HG03432 (cell line): Measurements from ENCODE around the gene SNRNP40.

Source experiments
- ATAC-seq: cut with Tn5 transposase; IDR thresholded peaks from one replicate; pipeline ENCODE4 v1.9.1; 2021; ENCODE audit warnings: mild to moderate bottlenecking, moderate library complexity; ENCODE audit not compliant: unreplicated experiment

Gene SNRNP40

GRCh38 chr1:31234123-31234708, 62.4 kb downstream of the SNRNP40 start:
- no peak for ATAC-seq

- ATAC-seq = no peak
Observed at GRCh38 chr1:31232689-31233088, 63.9 kb downstream of the SNRNP40 start.

DNA sequence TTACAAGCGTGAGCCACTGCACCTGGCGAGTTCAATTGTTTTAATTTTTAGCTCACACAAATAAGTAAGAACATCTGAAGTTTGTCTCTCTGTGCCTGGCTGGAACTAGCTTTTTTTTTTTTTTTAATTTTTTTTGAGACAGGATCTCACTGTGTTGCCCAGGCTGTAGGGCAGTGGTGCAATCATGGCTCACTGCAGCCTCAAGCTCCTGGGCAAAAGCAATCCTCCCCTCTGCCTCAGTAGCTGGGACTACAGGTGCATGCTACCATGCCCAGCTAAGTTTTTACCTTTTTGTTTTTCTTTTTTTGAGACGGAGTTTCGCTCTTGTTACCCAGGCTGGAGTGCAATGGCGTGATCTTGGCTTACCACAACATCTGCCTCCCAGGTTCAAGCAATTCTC, 64.8 kb downstream of the SNRNP40 start:
- no peak for ATAC-seq

GRCh38 chr1:31230378-31230777, 66.2 kb downstream of the SNRNP40 start:
- ATAC-seq = no peak

- ATAC-seq = no peak
Observed at GRCh38 chr1:31228986-31229385, 67.6 kb downstream of the SNRNP40 start.

GRCh38 chr1:31227891-31228568, 68.6 kb downstream of the SNRNP40 start:
- ATAC-seq = no peak

DNA sequence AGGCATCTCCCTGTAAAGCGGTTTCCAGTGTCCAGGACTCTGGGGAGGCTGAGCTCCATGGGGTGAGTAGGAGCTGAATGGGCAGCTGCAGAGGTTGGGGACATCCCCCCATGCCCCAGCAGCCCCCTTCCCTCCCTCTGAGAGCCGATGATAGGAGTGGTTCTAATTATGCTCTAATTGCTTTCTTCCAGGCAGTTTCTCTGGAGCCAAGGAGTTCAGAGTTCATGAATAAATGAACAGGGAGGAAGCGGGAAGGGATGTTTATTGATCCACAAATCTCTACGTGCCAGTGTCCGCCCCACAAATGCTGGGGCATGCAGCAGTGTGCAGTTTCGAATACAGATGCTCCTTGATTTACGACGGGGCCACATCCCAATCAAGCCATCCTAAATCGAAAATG, 72.5 kb downstream of the SNRNP40 start:
- ATAC-seq = no peak

GRCh38 chr1:31222176-31222575, 74.4 kb downstream of the SNRNP40 start:
- no peak for ATAC-seq

- no peak for ATAC-seq
Observed at GRCh38 chr1:31221072-31221471, 75.5 kb downstream of the SNRNP40 start.

GRCh38 chr1:31219489-31219888, 77.1 kb downstream of the SNRNP40 start:
- no peak for ATAC-seq

GRCh38 chr1:31218705-31219104, 77.9 kb downstream of the SNRNP40 start:
- ATAC-seq = no peak

GRCh38 chr1:31216016-31216415, 80.6 kb downstream of the SNRNP40 start:
- no peak for ATAC-seq

DNA sequence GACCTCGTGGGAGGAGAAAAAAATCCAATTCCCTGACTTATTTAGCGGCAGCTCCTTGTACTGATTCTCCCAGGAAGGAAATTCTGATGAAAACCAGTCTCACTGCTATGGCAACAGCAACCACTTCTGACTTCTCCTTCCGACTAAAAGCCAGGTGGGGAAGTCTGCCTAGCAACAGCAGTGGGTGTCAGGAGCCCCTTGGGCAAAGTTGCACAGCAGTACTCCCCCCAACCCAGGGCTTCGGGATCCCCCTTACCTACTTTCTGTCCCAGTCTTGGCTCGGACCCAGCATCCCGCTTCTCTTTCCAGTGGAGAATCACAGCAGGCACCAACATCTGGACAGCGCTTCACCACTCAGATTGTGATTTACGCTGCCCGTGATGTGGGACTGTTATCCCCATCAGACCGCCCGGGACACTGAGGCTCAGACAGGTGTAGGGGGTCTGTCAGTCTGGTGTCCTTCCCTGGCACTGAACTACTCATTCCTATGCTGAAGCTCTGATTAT, 81.5 kb downstream of the SNRNP40 start:
- no peak for ATAC-seq

- ATAC-seq = no peak
Observed at GRCh38 chr1:31214316-31215064, 82.1 kb downstream of the SNRNP40 start.
